ENCODE measurements around the gene ILK. TPM values are rescaled to one million over a fixed set of nuclear protein-coding genes. Genes with fewer than 3 reads are reported as not detected.
A peak's percentile ranks its signal among the peaks of the same experiment; 100 is the strongest.

Gene ILK
- total RNA-seq (ENCODE audit: low replicate concordance): 85.6 and 98.7 TPM in 2 replicates

GRCh38 chr11:6603287-6604080 is at the start of gene ILK, which contains the start of gene RRP8:
Gene ILK (plus strand): TSS chr11:6603774. CDS start chr11:6604272, 498 bp downstream.
Gene RRP8 (minus strand): TSS chr11:6603616. CDS start chr11:6603502, 114 bp downstream.
- no peak within 1 kb of the TSS for H3K27ac Mint-ChIP-seq
- Histone ChIP-seq H3K4me2 (peak within 1 kb of the TSS; percentile 99), H3K79me2 (ENCODE audit: low read depth) (peaks cover 64% of the 10 kb centered on the region), H2AFZ (replicated peaks) (peak within 1 kb of the TSS; percentile 97), H3K27ac (peak within 1 kb of the TSS; percentile 90), H3F3A (ENCODE audit: low read depth) (peaks cover 27% of the 10 kb centered on the region), H3K27me3 (no peaks in the 10 kb centered on the region), H3K36me3 (peaks cover 4% of the 10 kb centered on the region), H4K20me1 (ENCODE audit: low read depth) (no peaks in the 10 kb centered on the region), H3K9ac (peak within 1 kb of the TSS; percentile 89), H3K9me3 (ENCODE audit: low read depth) (no peaks in the 10 kb centered on the region), H3K4me3 (peak within 1 kb of the TSS; percentile 85), H3K4me1 (peaks cover 23% of the 10 kb centered on the region)
- no peaks in the 10 kb centered on the region for H3K27me3 Mint-ChIP-seq (ENCODE audit: insufficient read depth, low read depth)
- peak; percentile 96 for DNase-seq (ENCODE audit: low spot score)
- TF ChIP-seq EZH2phosphoT487 (IDR thresholded peaks at IDR 0.05) (peak; percentile 36), CTCF (IDR thresholded peaks at IDR 0.05) (peak; percentile 24), EZH2 (IDR thresholded peaks at IDR 0.05) (peak; percentile 37)
- no peak within 1 kb of the TSS for H3K4me3 Mint-ChIP-seq
- H3K36me3 Mint-ChIP-seq: peaks cover 13% of the 10 kb centered on the region
- H3K4me1 Mint-ChIP-seq: peaks cover 20% of the 10 kb centered on the region
- no peaks in the 10 kb centered on the region for H3K9me3 Mint-ChIP-seq

DNA sequence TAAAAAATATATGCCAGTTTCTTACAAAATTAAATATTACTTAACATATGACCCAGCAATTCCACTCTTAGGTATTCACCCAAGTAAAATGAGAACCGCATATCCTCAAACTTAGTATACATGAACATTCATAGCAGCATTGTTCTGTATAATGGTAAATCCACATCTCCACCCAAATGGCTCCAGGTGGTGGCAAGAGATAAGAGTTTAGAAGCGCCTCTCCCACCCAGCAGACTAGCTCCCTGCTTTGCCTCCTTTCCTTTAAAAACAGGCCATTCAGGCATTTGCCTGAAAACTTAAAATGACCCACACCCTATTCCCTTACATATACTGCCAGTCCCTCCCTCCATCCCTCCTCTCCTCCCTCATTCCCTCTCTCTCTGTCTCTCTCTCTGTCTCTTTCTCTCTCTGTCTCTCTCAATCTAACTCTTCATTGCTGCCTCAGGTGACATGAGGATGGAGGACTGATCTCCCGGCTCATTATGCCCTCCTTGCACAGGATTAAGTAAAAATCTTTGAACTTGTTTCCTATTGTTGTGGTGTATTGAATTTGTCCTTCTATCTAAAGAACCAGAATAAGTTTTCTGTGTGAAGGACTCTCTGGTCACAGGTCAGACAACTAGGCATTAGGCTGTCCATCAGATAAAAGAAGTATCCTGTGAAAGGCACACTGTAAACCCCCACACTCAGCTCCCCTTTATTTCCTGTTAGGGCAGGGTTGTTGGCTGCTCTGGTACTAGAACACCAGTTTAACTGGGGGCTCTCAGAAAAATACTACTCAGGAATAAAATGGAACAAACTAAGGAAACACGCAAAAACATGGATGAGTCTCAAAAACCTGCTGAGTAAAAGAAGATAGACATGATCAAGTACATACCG is 48.5 kb upstream of the ILK start:
- Histone ChIP-seq H3K36me3 (no peaks in the 10 kb centered on the region), H2AFZ (replicated peaks) (no peak overlapping the region), H3F3A (ENCODE audit: low read depth) (no peaks in the 10 kb centered on the region), H3K4me1 (no peaks in the 10 kb centered on the region), H3K4me3 (no peak overlapping the region), H3K4me2 (no peak overlapping the region), H4K20me1 (ENCODE audit: low read depth) (no peaks in the 10 kb centered on the region), H3K9ac (no peak overlapping the region), H3K79me2 (ENCODE audit: low read depth) (no peaks in the 10 kb centered on the region), H3K27ac (no peak overlapping the region), H3K27me3 (no peaks in the 10 kb centered on the region), H3K9me3 (ENCODE audit: low read depth) (no peaks in the 10 kb centered on the region)
- H3K27me3 Mint-ChIP-seq (ENCODE audit: insufficient read depth, low read depth): peaks cover 5% of the 10 kb centered on the region
- H3K4me3 Mint-ChIP-seq: no peak overlapping the region
- H3K36me3 Mint-ChIP-seq: no peaks in the 10 kb centered on the region
- no peaks in the 10 kb centered on the region for H3K4me1 Mint-ChIP-seq
- TF ChIP-seq EZH2phosphoT487 (IDR thresholded peaks at IDR 0.05) (no peak), EZH2 (IDR thresholded peaks at IDR 0.05) (no peak), CTCF (IDR thresholded peaks at IDR 0.05) (no peak)
- H3K27ac Mint-ChIP-seq: no peak overlapping the region
- H3K9me3 Mint-ChIP-seq: no peaks in the 10 kb centered on the region
- no peak for DNase-seq (ENCODE audit: low spot score)

DNA sequence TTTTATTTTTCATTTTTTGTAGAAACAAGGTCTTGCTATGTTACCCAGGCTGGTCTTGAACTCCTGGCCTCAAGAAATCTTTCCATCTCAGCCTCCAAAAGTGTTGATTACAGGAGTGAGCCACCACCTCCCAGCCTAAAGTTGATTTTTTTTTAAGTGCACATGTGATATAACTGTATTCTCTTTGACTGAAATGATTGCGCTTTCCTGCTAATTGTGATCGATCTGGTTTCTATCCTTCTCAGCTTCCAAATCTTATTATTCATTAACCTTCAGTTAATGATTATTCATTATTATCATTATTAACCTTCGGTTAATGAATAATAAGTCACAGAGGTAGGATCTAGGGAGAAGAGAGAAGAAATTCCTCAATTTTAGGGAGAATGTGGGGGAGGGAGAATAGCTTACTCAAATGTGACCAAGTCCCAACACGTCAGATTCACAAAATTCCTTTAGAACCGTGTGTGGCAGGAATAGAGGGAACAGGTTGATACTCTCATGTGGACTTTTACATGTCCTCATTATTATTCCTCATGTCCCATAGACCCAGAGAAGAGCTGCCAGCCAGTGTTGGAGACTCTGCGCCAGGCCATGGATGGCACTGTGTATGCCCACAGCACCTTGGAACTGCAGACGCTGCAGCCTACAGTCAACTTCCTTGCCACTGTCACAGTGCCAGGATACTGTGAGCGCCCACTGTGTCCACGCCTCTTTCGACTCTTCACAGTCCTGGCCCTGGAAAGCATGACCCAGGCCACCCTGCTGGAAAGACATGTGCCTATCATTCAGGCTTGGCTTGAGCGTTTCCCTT is 47.2 kb upstream of the ILK start:
- Histone ChIP-seq H3K4me3 (no peak overlapping the region), H3K4me1 (no peaks in the 10 kb centered on the region), H3F3A (ENCODE audit: low read depth) (no peaks in the 10 kb centered on the region), H3K27me3 (no peaks in the 10 kb centered on the region), H3K36me3 (no peaks in the 10 kb centered on the region), H3K4me2 (no peak overlapping the region), H3K79me2 (ENCODE audit: low read depth) (no peaks in the 10 kb centered on the region), H3K9me3 (ENCODE audit: low read depth) (no peaks in the 10 kb centered on the region), H4K20me1 (ENCODE audit: low read depth) (no peaks in the 10 kb centered on the region), H3K27ac (no peak overlapping the region), H2AFZ (replicated peaks) (no peak overlapping the region), H3K9ac (no peak overlapping the region)
- Mint-ChIP-seq H3K9me3 (no peaks in the 10 kb centered on the region), H3K27me3 (ENCODE audit: insufficient read depth, low read depth) (peaks cover 5% of the 10 kb centered on the region), H3K4me3 (no peak overlapping the region), H3K27ac (no peak overlapping the region), H3K4me1 (no peaks in the 10 kb centered on the region), H3K36me3 (no peaks in the 10 kb centered on the region)
- TF ChIP-seq CTCF (IDR thresholded peaks at IDR 0.05): no peak
- TF ChIP-seq EZH2 (IDR thresholded peaks at IDR 0.05): no peak
- no peak for TF ChIP-seq EZH2phosphoT487 (IDR thresholded peaks at IDR 0.05)
- DNase-seq (ENCODE audit: low spot score): no peak
